Pancreas (tissue), 10 donors: ENCODE measurements around the gene HIVEP1. TPM values are rescaled to one million over a fixed set of nuclear protein-coding genes. Genes with fewer than 3 reads are reported as not detected.

ENCODE experiments used
- ATAC-seq, 4 donors: fragments of 200-7000 bp; cut with Tn5 transposase; one replicate each; pipeline versions ENCODE4 v1.8.0 to v1.9.1; 2020; ENCODE audit warnings: mild to moderate bottlenecking in 4 of 4, moderate library complexity in 4 of 4
- DNase-seq, 6 donors: peaks; one replicate each; pipeline ENCODE4 v3.0.0-alpha.2; 2020
- FAIRE-seq: peaks from 2 replicates; lab custom pipeline; 2012; peaks lifted over from hg19 to GRCh38; lab: Jason Lieb, UNC
- H3K27ac ChIP-seq, 4 donors: fragments of 200-600 bp; sonication (generic); 1 replicate in 3 of 4; 2 replicates in 1 of 4; pipeline versions ENCODE4 v1.5.0 to v1.8.0; 2020
- H3K27me3 ChIP-seq, 4 donors: fragments of 200-600 bp; one replicate each; pipeline ENCODE4 v1.8.0; 2021
- H3K36me3 ChIP-seq, 3 donors: fragments of 200-600 bp; sonication (generic) in 1 of 3; one replicate each; pipeline versions ENCODE4 v1.5.0 to v1.8.0; 2020 to 2021
- H3K4me1 ChIP-seq, 3 donors: fragments of 200-600 bp; one replicate each; pipeline ENCODE4 v1.8.0; 2021
- H3K4me3 ChIP-seq, 4 donors: fragments of 200-600 bp; sonication (generic) in 2 of 4; one replicate each; pipeline versions ENCODE4 v1.5.0 to v1.8.0; 2020 to 2021
- H3K9me3 ChIP-seq, 4 donors: fragments of 200-600 bp; one replicate each; pipeline ENCODE4 v1.8.0; 2021
- CTCF ChIP-seq, 4 donors: fragments of 200-600 bp; sonication (generic) in 3 of 4; IDR thresholded peaks; one replicate each; pipeline versions ENCODE4 v1.5.0 to v1.8.0; 2021; ENCODE audit warnings: antibody characterized with exemption in 4 of 4
- WGBS, 2 donors: extraction: QIAGEN DNeasy Blood & Tissue Kit; methylation state at CpG; one replicate each; pipeline ENCODE4 v1.1.7; 2013; 5-methylcytosine and 5-hydroxymethylcytosine counted together
- intact Hi-C, 3 donors: fragments of 100-400 bp; cut with DNase I; formaldehyde crosslinking; loops; one replicate each; pipeline versions ENCODE4 v1.11.1 to v1.14.2; 2022
- polyA plus RNA-seq, 2 donors: library from polyadenylated mRNA; stranded (reverse); fragments of 200-250 nt; gene quantifications; one replicate each; pipeline ENCODE4 v1.2.3, GENCODE V29; 2013
- total RNA-seq, 6 donors: library from RNA; stranded (reverse); fragmentation: NEBNext Ultra II Directional in 4 of 6; extraction: Animal tissue kit (Norgen Biotek cat#: 25700) in 4 of 6; gene quantifications; one replicate each; pipeline versions ENCODE4 v1.2.1 to v1.2.4, GENCODE V29; 2021 to 2023
- donor health status: healthy with polysubstance abuse.
- donor health status: DM: no; HTN: no; CAD: no; lungs with moderate emphysema.
- donor health status: DM: no; HTN: no; CAD: no.
- donor health status: control.
- donor health status: control.
- donor health status: Bipolar disorder and iron deficiency.
- donor health status: DM: yes; HTN: yes; CAD: no.
- donor health status: DM: no; HTN: no; CAD: no.
- donor health status: DM: no; HTN: no; CAD: no.
- donor health status: DM: yes; HTN: yes; CAD: no.

Gene HIVEP1
- total and polyA plus RNA-seq, 8 donors, result 3.8 to 17.7 (median 9.2) TPM

GRCh38 chr6:12082368-12082767 lies 70.3 kb downstream of the HIVEP1 start:
- WGBS, 2 donors, result 95 to 97% methylated on average over 3 of the region's 3 CpGs
- intact Hi-C loops, result no loop called here
- TF ChIP-seq CTCF (IDR thresholded peaks at IDR 0.05), result no peak
- Histone ChIP-seq H3K4me1 (no peaks in the 10 kb centered on the region), H3K36me3 (no peaks in the 10 kb centered on the region), H3K9me3 (no peaks in the 10 kb centered on the region), H3K4me3 (no peak overlapping the region), H3K27me3 (no peaks in the 10 kb centered on the region), H3K27ac (no peak overlapping the region)
- FAIRE-seq (no peak), DNase-seq (no peak), ATAC-seq (no peak)

- ATAC-seq (no peak), FAIRE-seq (no peak), DNase-seq (no peak)
- Histone ChIP-seq H3K27ac (no peak overlapping the region), H3K4me3 (no peak overlapping the region), H3K27me3 (no peaks in the 10 kb centered on the region), H3K4me1 (no peaks in the 10 kb centered on the region), H3K9me3 (no peaks in the 10 kb centered on the region), H3K36me3 (no peaks in the 10 kb centered on the region)
- WGBS, 2 donors, result 79 to 85% methylated on average over 2 of the region's 2 CpGs
- no peak for TF ChIP-seq CTCF (IDR thresholded peaks at IDR 0.05)
- intact Hi-C loops, result no loop called here
These were observed 71.2 kb downstream of the HIVEP1 start for GRCh38 chr6:12083302-12083701.

- Histone ChIP-seq H3K4me1 (no peaks in the 10 kb centered on the region), H3K9me3 (no peaks in the 10 kb centered on the region), H3K4me3 (no peak overlapping the region), H3K27me3 (no peaks in the 10 kb centered on the region), H3K27ac (no peak overlapping the region), H3K36me3 (no peaks in the 10 kb centered on the region)
- ATAC-seq, result no peak
- FAIRE-seq, result no peak
- intact Hi-C loops, result no loop called here
- no peak for DNase-seq
- no peak for TF ChIP-seq CTCF (IDR thresholded peaks at IDR 0.05)
These were observed 71.7 kb downstream of the HIVEP1 start for GRCh38 chr6:12083763-12084162.

- Histone ChIP-seq H3K4me3 (no peak overlapping the region), H3K4me1 (no peaks in the 10 kb centered on the region), H3K27me3 (no peaks in the 10 kb centered on the region), H3K27ac (no peak overlapping the region), H3K9me3 (no peaks in the 10 kb centered on the region), H3K36me3 (no peaks in the 10 kb centered on the region)
- no peak for DNase-seq
- no peak for TF ChIP-seq CTCF (IDR thresholded peaks at IDR 0.05)
- WGBS, 2 donors, result 68 to 75% methylated on average over 7 of the region's 7 CpGs
- no peak for ATAC-seq
- no peak for FAIRE-seq
- intact Hi-C loops, result no loop called here
These were observed 72.6 kb downstream of the HIVEP1 start for GRCh38 chr6:12084681-12085080.

- no peaks in the 10 kb centered on the region for H3K9me3 ChIP-seq
- H3K4me3 ChIP-seq, result no peak overlapping the region
- TF ChIP-seq CTCF (IDR thresholded peaks at IDR 0.05), result no peak
- no peaks in the 10 kb centered on the region for H3K27me3 ChIP-seq
- no peaks in the 10 kb centered on the region for H3K36me3 ChIP-seq
- ATAC-seq (no peak), DNase-seq (no peak), FAIRE-seq (no peak)
- intact Hi-C loops, result no loop called here
- no peaks in the 10 kb centered on the region for H3K4me1 ChIP-seq
- WGBS, 2 donors, result 91 to 100% methylated on average over 1 of the region's 1 CpG
- H3K27ac ChIP-seq, result no peak overlapping the region
These were observed 76.4 kb downstream of the HIVEP1 start for GRCh38 chr6:12088531-12088930.
